Anterior cingulate cortex (tissue), 58 donors: ENCODE results near the gene DBH.

ENCODE experiments used
- DNase-seq, 58 donors: peaks; one replicate each; lab custom pipeline; 2025; lab: John Stamatoyannopoulos, UW

The DBH gene

GRCh38 chr9:133692364-133692985, 56.3 kb downstream of the DBH start:
- DNase-seq = no peak

- no peak for DNase-seq
Measured at GRCh38 chr9:133693116-133693515, 57.0 kb downstream of the DBH start.

GRCh38 chr9:133693703-133694529, 57.8 kb downstream of the DBH start:
- peak in 7 of 58 donors; percentile 9 to 25 (median 21) for DNase-seq

- DNase-seq = no peak
Measured at GRCh38 chr9:133694686-133695085, 58.5 kb downstream of the DBH start.

- no peak for DNase-seq
Measured at GRCh38 chr9:133696071-133696472, 59.9 kb downstream of the DBH start.

- DNase-seq = no peak
Measured at GRCh38 chr9:133699546-133699945, 63.4 kb downstream of the DBH start.

GRCh38 chr9:133700819-133701320, 64.7 kb downstream of the DBH start:
- DNase-seq = peak in 2 of 58 donors; percentile 54 to 69

- peak in 54 of 58 donors; percentile 31 to 91 (median 66) for DNase-seq
Measured at GRCh38 chr9:133701321-133701980, 65.3 kb downstream of the DBH start.

GRCh38 chr9:133701981-133702797, 66.0 kb downstream of the DBH start:
- peak in 33 of 58 donors; percentile 24 to 73 (median 39) for DNase-seq

GRCh38 chr9:133702798-133703590, 66.8 kb downstream of the DBH start:
- DNase-seq = no peak

- no peak for DNase-seq
Measured at GRCh38 chr9:133703591-133704399, 67.6 kb downstream of the DBH start.

- DNase-seq = no peak
Measured at GRCh38 chr9:133704711-133705181, 68.6 kb downstream of the DBH start.

- DNase-seq = no peak
Measured at GRCh38 chr9:133705576-133705975, 69.4 kb downstream of the DBH start.

- DNase-seq = no peak
Measured at GRCh38 chr9:133706307-133707050, 70.3 kb downstream of the DBH start.

- peak in 11 of 58 donors; percentile 12 to 57 (median 29) for DNase-seq
Measured at GRCh38 chr9:133707065-133707762, 71.1 kb downstream of the DBH start.

- DNase-seq = no peak
Measured at GRCh38 chr9:133707763-133708245, 71.6 kb downstream of the DBH start.
